NCI-H2107 treated with DMSO at 0.1 percent for 48 hours (cell line): ENCODE data around the gene EIF3L.
"Not testable (repeated sequence)": the region's sequence is repeated elsewhere in the genome, so short reads cannot be mapped to it uniquely, and the experiment has no call there.

ENCODE experiments used
- DNase-seq: peaks from one replicate; lab custom pipeline; 2025; ENCODE audit not compliant: unreplicated experiment; lab: John Stamatoyannopoulos, UW

EIF3L gene

GRCh38 chr22:37849089-37849751 lies at the start of gene EIF3L:
TSS of gene EIF3L (plus strand) at chr22:37849419. CDS start at chr22:37849450, 31 bp downstream.
- peak; percentile 3 for DNase-seq

- DNase-seq, result not testable (repeated sequence)
These were observed 49.2 kb upstream of the EIF3L start for GRCh38 chr22:37799979-37800378.

- no peak for DNase-seq
These were observed 47.3 kb upstream of the EIF3L start for GRCh38 chr22:37801946-37802309.

GRCh38 chr22:37802310-37803194 lies 46.7 kb upstream of the EIF3L start:
- DNase-seq, result peak; percentile 14

GRCh38 chr22:37803195-37803638 lies 46.0 kb upstream of the EIF3L start:
- no peak for DNase-seq

- no peak for DNase-seq
These were observed 45.4 kb upstream of the EIF3L start for GRCh38 chr22:37803639-37804351.

- no peak for DNase-seq
These were observed 44.8 kb upstream of the EIF3L start for GRCh38 chr22:37804352-37804880.

GRCh38 chr22:37804881-37805809 lies 44.1 kb upstream of the EIF3L start:
- DNase-seq, result no peak

GRCh38 chr22:37805810-37806277 lies 43.4 kb upstream of the EIF3L start:
- no peak for DNase-seq

GRCh38 chr22:37806409-37807333 lies 42.5 kb upstream of the EIF3L start:
- no peak for DNase-seq

GRCh38 chr22:37807410-37808293 lies 41.6 kb upstream of the EIF3L start, which contains the start of gene GCAT:
TSS of gene GCAT (plus strand) at chr22:37807934. CDS start at chr22:37807968, 34 bp downstream.
- peak; percentile 81 for DNase-seq

GRCh38 chr22:37808294-37808657 lies 40.9 kb upstream of the EIF3L start:
- DNase-seq, result no peak

GRCh38 chr22:37809672-37810333 lies 39.4 kb upstream of the EIF3L start:
- DNase-seq, result no peak

- no peak for DNase-seq
These were observed 37.4 kb upstream of the EIF3L start for GRCh38 chr22:37811867-37812266.

GRCh38 chr22:37812869-37813678 lies 36.1 kb upstream of the EIF3L start:
- DNase-seq, result no peak

GRCh38 chr22:37815593-37815992 lies 33.6 kb upstream of the EIF3L start:
- DNase-seq, result no peak
